Immature natural killer cell (primary cell): Measurements from ENCODE around the gene SLC4A2. TPM values are rescaled to one million over a fixed set of nuclear protein-coding genes. Genes with fewer than 3 reads are reported as not detected.

Experiments used
- DNase-seq, 3 donors: peaks; one replicate each; pipeline ENCODE4 v3.0.0; 2022; ENCODE audit warnings: mixed read lengths in 1 of 3
- H3K27ac Mint-ChIP-seq, 6 donors: one replicate each; pipeline ENCODE4 v1.8.0; 2020; ENCODE audit warnings: mixed read lengths in 6 of 6, mild to moderate bottlenecking in 5 of 6, inconsistent platforms in 4 of 6, moderate library complexity in 3 of 6
- H3K27me3 Mint-ChIP-seq, 3 donors: one replicate each; pipeline ENCODE4 v1.8.0; 2020 to 2021; ENCODE audit warnings: low read depth in 3 of 3, mild to moderate bottlenecking in 3 of 3, mixed read lengths in 3 of 3, moderate library complexity in 3 of 3, inconsistent platforms in 1 of 3
- H3K36me3 Mint-ChIP-seq, 3 donors: one replicate each; pipeline ENCODE4 v1.8.0; 2020; ENCODE audit warnings: mixed read lengths in 3 of 3, inconsistent platforms in 2 of 3, mild to moderate bottlenecking in 2 of 3
- H3K4me1 Mint-ChIP-seq, 2 donors: one replicate each; pipeline ENCODE4 v1.8.0; 2020; ENCODE audit warnings: inconsistent platforms in 2 of 2, mild to moderate bottlenecking in 2 of 2, mixed read lengths in 2 of 2, moderate library complexity in 1 of 2
- H3K4me3 Mint-ChIP-seq, 5 donors: one replicate each; pipeline ENCODE4 v1.8.0; 2020; ENCODE audit warnings: mild to moderate bottlenecking in 5 of 5, mixed read lengths in 5 of 5, inconsistent platforms in 3 of 5, moderate library complexity in 3 of 5
- H3K9me3 Mint-ChIP-seq, 6 donors: one replicate each; pipeline ENCODE4 v1.8.0; 2020; ENCODE audit warnings: mild to moderate bottlenecking in 6 of 6, mixed read lengths in 6 of 6, inconsistent platforms in 4 of 6, moderate library complexity in 3 of 6
- polyA plus RNA-seq, 3 donors: library from polyadenylated mRNA; unstranded; fragments of 300-500 nt; fragmentation: Illumina TruSeq; gene quantifications; one replicate each; pipeline ENCODE4 v1.2.3, GENCODE V29; 2021

SLC4A2 gene
- polyA plus RNA-seq, 3 donors from 2014 or later, result 6.7 to 19.8 (median 10.9) TPM

DNA sequence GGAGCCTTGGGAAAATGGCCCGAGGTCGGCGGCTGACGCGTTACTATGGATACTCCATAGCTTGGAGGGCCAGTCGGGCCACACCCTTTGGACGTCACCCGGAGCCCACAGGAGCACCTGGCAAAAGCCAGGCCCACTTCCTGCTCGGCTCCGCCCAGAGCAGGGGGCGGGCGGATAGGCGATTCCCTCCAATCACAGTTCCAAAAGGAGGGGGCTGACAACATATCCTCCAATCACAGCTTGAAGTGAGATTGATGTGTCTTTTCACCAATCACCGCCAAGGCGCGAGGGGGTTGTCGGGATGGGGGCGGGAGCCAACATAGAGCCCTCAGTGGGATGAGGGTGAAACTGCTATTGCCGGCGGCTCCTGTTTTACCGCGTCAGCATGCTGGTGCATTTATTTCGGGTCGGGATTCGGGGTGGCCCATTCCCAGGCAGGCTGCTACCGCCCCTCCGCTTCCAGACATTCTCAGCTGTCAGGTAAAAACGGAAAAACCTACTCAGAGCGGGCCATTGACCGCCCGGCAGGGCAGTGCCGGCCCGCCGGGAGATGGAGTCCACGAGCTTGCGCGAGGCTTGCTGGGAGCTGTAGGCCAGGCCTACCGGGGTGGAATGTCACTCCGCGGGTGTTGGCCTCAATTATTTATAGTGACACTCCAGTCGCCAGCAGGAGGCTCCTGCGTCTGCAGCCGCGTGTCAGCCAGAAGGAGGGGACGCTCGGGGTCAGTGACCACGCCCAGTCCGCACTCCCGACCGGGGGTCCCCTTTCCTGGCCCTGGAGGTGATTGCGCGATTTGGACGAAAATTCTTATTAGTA is 31.1 kb upstream of the SLC4A2 start, which contains the start of gene ABCB8:
Gene ABCB8, plus strand, starts transcription at position 320 of the 817 bp plus-strand sequence. Its CDS starts 66 bp downstream, at position 386.
- Mint-ChIP-seq H3K27ac (peak within 1 kb of the TSS; percentile 97 to 99 (median 98)), H3K4me3 (peak within 1 kb of the TSS; percentile 94 to 97 (median 95)), H3K9me3 (no peaks in the 10 kb centered on the region), H3K27me3 (peaks cover 7 to 12% (median 10%) of the 10 kb centered on the region in 3 donors), H3K4me1 (peaks cover 22 to 23% of the 10 kb centered on the region in 2 donors), H3K36me3 (peaks cover 2 to 6% (median 3%) of the 10 kb centered on the region in 3 donors)
- peak; percentile 99 for DNase-seq

DNA sequence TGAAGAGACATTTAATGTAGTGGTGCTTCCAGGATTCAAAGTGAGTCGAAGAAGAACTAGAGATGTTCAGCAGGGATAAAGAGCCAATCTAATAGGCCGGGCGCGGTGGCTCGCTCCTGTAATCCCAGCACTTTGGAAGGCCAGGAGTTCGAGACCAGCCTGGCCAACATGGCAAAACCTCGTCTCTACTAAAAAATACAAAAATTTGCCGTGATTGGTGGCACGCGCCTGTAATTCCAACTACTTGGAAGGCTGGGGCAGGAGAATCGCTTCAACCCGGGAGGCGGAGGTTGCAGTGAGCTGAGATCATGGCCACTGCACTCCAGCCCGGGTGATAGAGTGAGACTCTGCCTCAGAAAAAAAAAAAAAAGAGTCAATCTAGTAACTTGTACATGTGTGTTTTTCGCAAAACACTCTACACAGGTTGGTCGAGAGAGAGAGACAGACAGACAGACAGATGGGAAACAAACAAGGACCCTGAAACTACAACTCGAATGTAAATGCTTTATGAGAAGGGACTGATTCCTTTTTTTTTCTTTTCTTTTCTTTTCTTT is 30.4 kb upstream of the SLC4A2 start:
- Mint-ChIP-seq H3K9me3 (no peaks in the 10 kb centered on the region), H3K36me3 (peaks cover 2 to 6% (median 3%) of the 10 kb centered on the region in 3 donors), H3K4me1 (peaks cover 22 to 23% of the 10 kb centered on the region in 2 donors), H3K27ac (peak overlapping the region; percentile 97 to 99 (median 98)), H3K4me3 (peak overlapping the region; percentile 94 to 97 (median 95)), H3K27me3 (peaks cover 7 to 12% (median 10%) of the 10 kb centered on the region in 3 donors)
- no peak for DNase-seq

DNA sequence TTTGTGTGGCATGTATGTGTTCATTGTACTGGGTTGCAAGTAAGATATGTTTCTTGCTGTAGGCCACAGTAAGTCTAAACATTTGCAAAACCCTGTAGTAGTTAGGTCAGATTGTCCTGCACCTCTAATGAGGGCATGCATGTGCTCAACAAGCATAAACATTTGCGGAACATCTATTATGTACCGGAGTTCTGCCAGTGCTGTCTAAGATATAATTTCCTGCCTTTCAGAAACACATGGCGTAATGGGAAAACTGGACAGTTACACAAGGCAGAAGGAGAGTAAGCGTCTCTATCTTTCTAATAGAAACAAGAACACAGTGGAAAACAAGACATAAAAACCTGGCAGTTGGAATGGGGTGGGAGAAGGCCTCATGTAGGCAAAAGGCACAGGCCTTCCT is 28.4 kb upstream of the SLC4A2 start:
- peaks cover 2 to 6% (median 3%) of the 10 kb centered on the region in 3 donors for H3K36me3 Mint-ChIP-seq
- H3K4me3 Mint-ChIP-seq, result no peak overlapping the region
- peak overlapping the region in 1 of 6 donors; percentile 17 for H3K27ac Mint-ChIP-seq
- no peaks in the 10 kb centered on the region for H3K9me3 Mint-ChIP-seq
- peaks cover 7 to 10% (median 10%) of the 10 kb centered on the region in 3 donors for H3K27me3 Mint-ChIP-seq
- peaks cover 22 to 23% of the 10 kb centered on the region in 2 donors for H3K4me1 Mint-ChIP-seq
- DNase-seq, result no peak

DNA sequence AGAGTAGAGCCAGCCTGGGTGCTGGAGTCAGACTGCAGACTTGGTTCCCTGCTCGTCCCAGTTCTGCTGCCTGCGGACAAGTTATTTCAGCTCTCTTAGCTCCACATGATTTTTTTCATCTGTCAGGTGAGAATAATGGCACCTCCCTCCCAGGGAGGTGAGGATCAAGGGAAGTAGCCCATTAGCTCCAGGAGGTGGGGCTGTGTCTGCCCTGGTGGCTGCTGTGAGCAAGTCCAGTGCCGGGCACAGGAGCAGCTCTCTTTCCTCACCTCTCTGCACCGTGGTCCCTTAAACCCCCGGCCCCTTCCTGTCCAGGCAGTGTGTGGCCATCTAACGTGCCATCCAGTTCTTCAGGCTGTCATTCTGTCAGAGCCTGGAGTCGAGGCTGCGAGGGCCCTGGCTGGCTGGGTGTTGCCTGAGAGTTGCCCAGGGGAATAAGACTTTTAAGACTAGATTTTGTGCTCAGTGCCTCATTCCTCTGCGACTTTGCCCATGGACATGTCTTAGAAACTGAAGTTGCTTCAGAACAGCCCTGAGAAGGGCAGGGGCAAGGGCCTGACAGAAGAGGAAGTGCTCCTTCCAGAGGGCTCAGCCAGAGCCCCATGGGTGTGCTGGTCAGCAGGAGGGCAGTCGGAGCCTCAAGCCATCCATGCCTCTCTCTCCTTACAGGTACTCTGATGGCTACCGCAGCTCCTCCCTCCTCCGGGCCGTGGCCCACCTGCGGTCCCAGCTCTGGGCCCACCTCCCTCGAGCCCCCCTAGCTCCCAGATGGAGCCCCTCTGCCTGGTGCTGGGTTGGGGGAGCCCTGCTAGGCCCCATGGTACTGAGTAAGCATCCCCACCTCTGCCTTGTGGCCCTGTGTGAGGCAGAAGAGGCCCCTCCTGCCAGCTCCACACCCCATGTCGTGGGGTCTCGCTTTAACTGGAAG is 26.2 kb upstream of the SLC4A2 start:
- DNase-seq, result no peak
- peaks cover 2 to 5% (median 4%) of the 10 kb centered on the region in 3 donors for H3K27me3 Mint-ChIP-seq
- H3K27ac Mint-ChIP-seq, result peak overlapping the region in 1 of 6 donors; percentile 28
- H3K4me1 Mint-ChIP-seq, result peaks cover 13 to 14% of the 10 kb centered on the region in 2 donors
- no peak overlapping the region for H3K4me3 Mint-ChIP-seq
- no peaks in the 10 kb centered on the region for H3K9me3 Mint-ChIP-seq
- H3K36me3 Mint-ChIP-seq, result peaks cover 2 to 6% (median 3%) of the 10 kb centered on the region in 3 donors

DNA sequence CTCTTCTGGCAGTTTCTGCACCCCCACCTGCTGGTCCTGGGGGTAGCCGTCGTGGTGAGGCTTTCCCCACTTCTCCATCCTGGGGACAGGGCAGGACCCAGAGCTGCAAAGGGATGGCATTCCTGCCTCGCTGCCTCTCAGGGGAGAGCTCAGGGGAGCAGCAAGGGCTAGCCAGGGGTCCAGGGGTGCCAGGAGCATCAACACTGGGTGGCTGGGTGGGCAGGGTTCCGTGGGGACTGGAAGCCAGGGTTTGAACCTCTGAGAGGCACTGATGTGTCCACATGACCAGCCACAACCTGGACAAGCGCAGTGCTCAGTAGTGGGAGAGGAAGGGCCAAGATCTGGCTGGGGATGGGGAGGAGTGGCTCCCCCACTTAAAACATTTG is 25.5 kb upstream of the SLC4A2 start:
- Mint-ChIP-seq H3K4me3 (no peak overlapping the region), H3K27me3 (peaks cover 0 to 2% (median 0%) of the 10 kb centered on the region in 3 donors), H3K4me1 (peaks cover 8 to 9% of the 10 kb centered on the region in 2 donors), H3K9me3 (no peaks in the 10 kb centered on the region), H3K27ac (no peak overlapping the region), H3K36me3 (peaks cover 0 to 3% (median 0%) of the 10 kb centered on the region in 3 donors)
- no peak for DNase-seq

DNA sequence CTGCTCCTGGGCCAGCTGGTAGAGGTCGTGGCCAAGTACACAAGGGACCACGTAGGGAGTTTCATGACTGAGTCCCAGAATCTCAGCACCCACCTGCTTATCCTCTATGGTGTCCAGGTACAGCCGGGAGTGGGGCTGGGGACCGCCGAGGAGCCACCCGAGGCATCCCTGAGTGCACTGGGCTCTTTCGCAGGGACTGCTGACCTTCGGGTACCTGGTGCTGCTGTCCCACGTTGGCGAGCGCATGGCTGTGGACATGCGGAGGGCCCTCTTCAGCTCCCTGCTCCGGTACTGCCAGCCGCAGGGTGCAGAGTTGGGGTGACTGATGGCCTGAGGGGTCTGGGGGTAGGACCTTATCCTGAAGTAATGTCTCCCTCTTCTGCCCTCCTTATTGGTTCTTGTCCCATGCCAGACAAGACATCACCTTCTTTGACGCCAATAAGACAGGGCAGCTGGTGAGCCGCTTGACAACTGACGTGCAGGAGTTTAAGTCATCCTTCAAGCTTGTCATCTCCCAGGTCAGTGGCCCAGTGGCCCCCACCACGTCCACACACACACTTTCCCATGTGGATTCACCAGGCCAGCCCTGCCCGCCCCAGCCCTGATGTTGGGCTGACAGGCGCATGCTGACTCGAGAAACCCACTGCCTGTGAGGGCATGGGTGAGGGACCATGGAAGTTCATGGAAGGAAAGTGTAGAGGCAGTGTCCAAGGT is 24.9 kb upstream of the SLC4A2 start:
- DNase-seq, result no peak
- Mint-ChIP-seq H3K27me3 (peaks cover 0 to 2% (median 0%) of the 10 kb centered on the region in 3 donors), H3K9me3 (no peaks in the 10 kb centered on the region), H3K4me3 (no peak overlapping the region), H3K27ac (no peak overlapping the region), H3K4me1 (peaks cover 5 to 6% of the 10 kb centered on the region in 2 donors), H3K36me3 (peaks cover 0 to 3% (median 0%) of the 10 kb centered on the region in 3 donors)

DNA sequence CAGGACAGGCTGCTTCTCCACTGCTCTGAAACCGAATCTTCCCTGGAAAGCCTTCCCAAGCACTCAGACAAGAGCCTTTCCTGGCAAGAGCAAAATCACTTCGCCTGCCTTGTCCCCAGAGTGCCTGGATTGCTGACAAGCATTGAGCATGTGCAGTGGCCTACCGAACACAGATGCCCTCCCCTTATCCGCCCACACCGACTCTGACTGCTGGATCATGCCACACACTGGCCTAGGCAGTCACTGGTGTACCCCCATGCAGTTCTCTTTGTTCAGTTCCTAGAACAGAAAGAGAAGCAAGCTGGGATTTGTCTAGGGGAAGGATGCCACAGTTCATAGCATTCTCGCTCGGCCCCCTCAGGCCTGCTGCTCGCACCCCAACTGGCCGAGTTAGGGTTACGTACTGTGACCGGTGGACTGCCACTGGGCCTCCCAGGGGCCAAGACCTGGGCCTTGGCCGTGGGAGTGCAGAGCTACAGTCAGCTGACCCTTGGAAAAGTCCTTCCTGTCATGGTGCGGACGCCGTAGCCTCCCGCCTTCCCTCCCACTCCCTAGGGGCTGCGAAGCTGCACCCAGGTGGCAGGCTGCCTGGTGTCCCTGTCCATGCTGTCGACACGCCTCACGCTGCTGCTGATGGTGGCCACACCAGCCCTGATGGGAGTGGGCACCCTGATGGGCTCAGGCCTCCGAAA is 24.2 kb upstream of the SLC4A2 start:
- no peak for DNase-seq
- H3K27ac Mint-ChIP-seq, result no peak overlapping the region
- H3K4me3 Mint-ChIP-seq, result no peak overlapping the region
- peaks cover 0 to 2% of the 10 kb centered on the region in 2 donors for H3K4me1 Mint-ChIP-seq
- H3K36me3 Mint-ChIP-seq, result no peaks in the 10 kb centered on the region
- no peaks in the 10 kb centered on the region for H3K9me3 Mint-ChIP-seq
- peaks cover 0 to 2% (median 0%) of the 10 kb centered on the region in 3 donors for H3K27me3 Mint-ChIP-seq

DNA sequence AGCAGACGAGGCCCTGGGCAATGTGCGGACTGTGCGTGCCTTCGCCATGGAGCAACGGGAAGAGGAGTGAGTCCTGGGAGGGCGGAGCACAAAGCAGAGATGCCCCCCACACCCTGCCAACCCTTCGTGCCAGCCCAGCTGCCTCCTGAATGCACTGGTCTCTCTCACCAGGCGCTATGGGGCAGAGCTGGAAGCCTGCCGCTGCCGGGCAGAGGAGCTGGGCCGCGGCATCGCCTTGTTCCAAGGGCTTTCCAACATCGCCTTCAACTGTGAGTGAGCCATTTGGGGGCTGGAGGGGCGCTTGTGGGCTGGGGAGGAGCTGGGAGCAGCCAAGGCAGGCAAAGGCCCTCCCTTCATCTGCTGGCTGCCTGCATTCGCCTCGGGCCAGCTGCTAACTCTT is 23.5 kb upstream of the SLC4A2 start:
- no peak for DNase-seq
- Mint-ChIP-seq H3K36me3 (no peaks in the 10 kb centered on the region), H3K27me3 (peaks cover 0 to 2% (median 0%) of the 10 kb centered on the region in 3 donors), H3K4me1 (peaks cover 0 to 2% of the 10 kb centered on the region in 2 donors), H3K27ac (no peak overlapping the region), H3K9me3 (no peaks in the 10 kb centered on the region), H3K4me3 (no peak overlapping the region)

GRCh38 chr7:151038951-151039849 is 20.2 kb upstream of the SLC4A2 start:
- Mint-ChIP-seq H3K4me1 (peaks cover 0 to 2% of the 10 kb centered on the region in 2 donors), H3K4me3 (no peak overlapping the region), H3K27ac (peak overlapping the region in 3 of 6 donors; percentile 17 to 62 (median 45)), H3K36me3 (no peaks in the 10 kb centered on the region), H3K9me3 (no peaks in the 10 kb centered on the region), H3K27me3 (peaks cover 0 to 2% (median 0%) of the 10 kb centered on the region in 3 donors)
- no peak for DNase-seq

DNA sequence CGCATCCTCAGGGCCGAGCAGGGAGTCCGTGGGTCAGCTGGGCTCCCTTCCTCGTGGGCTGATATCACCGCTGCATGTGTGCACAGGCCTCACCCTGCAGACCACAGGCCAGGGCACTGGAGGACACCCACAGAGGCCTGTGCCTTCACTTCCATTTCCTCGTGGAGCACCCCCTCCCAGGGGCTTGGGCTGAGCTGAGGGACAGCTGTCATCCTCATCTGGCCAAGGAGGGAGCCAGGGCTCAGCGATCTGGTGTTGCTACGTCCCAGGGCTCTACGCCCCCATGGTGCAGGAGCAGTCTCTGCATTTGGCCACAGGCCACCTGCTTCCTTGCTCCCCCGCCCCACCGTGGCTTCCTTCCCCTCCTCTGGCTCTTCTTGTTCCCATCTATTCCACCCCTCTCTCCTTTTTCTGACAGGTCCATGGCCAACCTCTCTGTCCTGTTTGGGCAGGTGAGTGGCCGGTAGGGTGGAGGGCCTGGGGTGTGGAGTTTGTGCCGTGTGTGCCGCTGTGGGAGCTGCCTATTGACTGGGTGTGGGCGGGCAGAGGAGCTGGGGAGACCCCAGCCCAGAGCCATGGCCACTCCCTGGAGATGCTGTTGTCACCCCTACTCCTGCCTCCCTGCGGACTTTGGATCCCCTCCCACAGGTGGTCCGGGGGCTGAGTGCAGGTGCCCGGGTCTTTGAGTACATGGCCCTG is 19.4 kb upstream of the SLC4A2 start:
- no peak for DNase-seq
- Mint-ChIP-seq H3K9me3 (no peaks in the 10 kb centered on the region), H3K36me3 (peaks cover 0 to 3% (median 0%) of the 10 kb centered on the region in 3 donors), H3K27ac (peak overlapping the region in 2 of 6 donors; percentile 16 to 17), H3K27me3 (peaks cover 0 to 2% (median 0%) of the 10 kb centered on the region in 3 donors), H3K4me3 (no peak overlapping the region), H3K4me1 (peaks cover 0 to 2% of the 10 kb centered on the region in 2 donors)

DNA sequence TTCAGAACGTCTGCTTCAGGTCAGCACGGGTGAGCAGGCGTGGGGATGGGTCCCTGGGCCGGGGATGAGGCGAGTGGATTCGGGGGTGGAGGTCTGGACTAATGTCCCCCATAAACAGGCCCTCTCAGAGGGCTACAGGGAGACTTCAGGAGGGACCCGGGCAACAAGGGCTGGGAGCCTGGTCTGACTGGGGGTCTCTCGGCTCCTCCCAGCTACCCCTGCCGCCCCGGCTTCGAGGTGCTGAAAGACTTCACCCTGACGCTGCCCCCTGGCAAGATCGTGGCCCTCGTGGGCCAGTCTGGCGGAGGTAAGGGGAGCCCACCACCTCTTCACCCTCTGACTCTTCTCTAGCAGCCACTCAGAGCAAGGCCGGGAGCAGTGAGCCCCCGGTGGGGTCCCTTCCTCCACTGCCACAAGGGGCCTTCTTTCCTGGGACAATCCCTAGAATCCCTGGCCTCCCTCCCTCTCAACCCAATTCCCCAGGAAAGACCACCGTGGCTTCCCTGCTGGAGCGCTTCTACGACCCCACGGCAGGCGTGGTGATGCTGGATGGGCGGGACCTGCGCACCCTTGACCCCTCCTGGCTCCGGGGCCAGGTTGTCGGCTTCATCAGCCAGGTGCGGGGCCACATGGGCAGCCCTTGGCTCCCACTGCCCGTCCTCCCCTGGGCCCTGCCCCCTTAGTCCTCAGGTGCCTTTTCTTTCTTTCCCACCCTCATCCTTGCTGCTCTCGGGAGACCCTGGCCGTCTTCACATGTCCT is 18.6 kb upstream of the SLC4A2 start:
- no peak overlapping the region for H3K4me3 Mint-ChIP-seq
- peaks cover 0 to 2% of the 10 kb centered on the region in 2 donors for H3K4me1 Mint-ChIP-seq
- DNase-seq, result no peak
- H3K27ac Mint-ChIP-seq, result no peak overlapping the region
- no peaks in the 10 kb centered on the region for H3K9me3 Mint-ChIP-seq
- peaks cover 0 to 2% (median under 1%) of the 10 kb centered on the region in 3 donors for H3K27me3 Mint-ChIP-seq
- H3K36me3 Mint-ChIP-seq, result peaks cover 0 to 3% (median 0%) of the 10 kb centered on the region in 3 donors
